ENCODE results near the gene FGF18. TPM values are rescaled to one million over a fixed set of nuclear protein-coding genes. Genes with fewer than 3 reads are reported as not detected.

Gene FGF18
- total RNA-seq, 1 experiment from 2014 or later: 0.94 TPM

DNA sequence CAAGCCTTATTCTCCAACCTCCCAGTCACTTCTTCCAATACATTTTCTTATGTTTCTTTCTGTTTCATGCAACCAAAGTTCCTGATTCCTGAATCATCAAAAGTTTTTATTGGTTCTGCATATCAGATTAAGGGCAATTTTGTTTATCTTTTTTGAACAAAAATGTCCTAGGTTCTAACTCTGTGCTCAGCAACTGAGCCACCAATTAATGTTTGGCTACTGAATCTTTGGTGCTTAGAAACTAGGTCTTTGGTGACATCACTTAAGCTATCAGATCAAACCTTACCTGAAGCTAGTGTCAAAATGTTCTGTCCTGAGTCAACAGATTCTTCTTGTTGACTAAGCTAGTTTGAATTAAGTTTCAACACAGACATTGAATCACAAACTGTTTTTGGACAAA is 56.1 kb downstream of the FGF18 start:
- Histone ChIP-seq H3K4ac (ENCODE audit: low read depth, low read length) (no peak overlapping the region), H3K79me2 (ENCODE audit: insufficient read depth, low read length) (no peaks in the 10 kb centered on the region), H3K56ac (ENCODE audit: insufficient read length, low read depth, low read length) (no peak overlapping the region), H3K14ac (ENCODE audit: insufficient read depth, low read length) (no peak overlapping the region), H3K23ac (ENCODE audit: insufficient read length, low read depth, low read length) (no peak overlapping the region), H4K5ac (ENCODE audit: insufficient read length, low read depth, low read length) (no peak overlapping the region), H2BK20ac (ENCODE audit: low read depth, low read length, poor library complexity, severe bottlenecking) (no peak overlapping the region), H3K79me1 (ENCODE audit: insufficient read depth, low read depth, low read length, poor library complexity, severe bottlenecking) (no peaks in the 10 kb centered on the region), H3K23me2 (ENCODE audit: insufficient read length, low read depth, low read length, poor library complexity, severe bottlenecking) (no peaks in the 10 kb centered on the region), H3K18ac (ENCODE audit: insufficient read length, low read depth, low read length) (no peak overlapping the region), H4K8ac (replicated peaks; ENCODE audit: insufficient read length, low read depth, low read length) (no peak overlapping the region), H2AK5ac (ENCODE audit: insufficient read length, low read length) (no peak overlapping the region), H2BK15ac (ENCODE audit: low read depth, low read length) (no peak overlapping the region), H2BK5ac (ENCODE audit: insufficient read length, low read length) (no peak overlapping the region), H3K9ac (ENCODE audit: extremely low read depth, insufficient read length, low read length) (no peak overlapping the region), H3T11ph (ENCODE audit: low read length) (no peak overlapping the region), H3K27ac (ENCODE audit: insufficient read length, low read depth, low read length) (no peak overlapping the region), H4K20me1 (ENCODE audit: control insufficient read depth, insufficient read depth, insufficient read length) (no peaks in the 10 kb centered on the region), H2BK12ac (ENCODE audit: insufficient read length, low read depth, low read length) (no peak overlapping the region), H2AFZ (ENCODE audit: low read length) (no peak overlapping the region), H2BK120ac (ENCODE audit: low read depth, low read length, poor library complexity, severe bottlenecking) (no peak overlapping the region), H4K91ac (ENCODE audit: insufficient read length, low read depth, low read length) (no peak overlapping the region), H3K27me3 (ENCODE audit: insufficient read depth, low read length) (no peaks in the 10 kb centered on the region), H3K9me3 (ENCODE audit: control insufficient read depth, low read depth, low read length) (no peaks in the 10 kb centered on the region), H3K4me2 (ENCODE audit: insufficient read depth, insufficient read length, low read length) (no peak overlapping the region), H3K4me1 (ENCODE audit: insufficient read depth, low read length) (peaks cover 2% of the 10 kb centered on the region; the same call in 1 of the 2 replicates)
- Mint-ChIP-seq H3K4me1 (peaks cover 0 to 9% of the 10 kb centered on the region in 2 experiments; a peak in 3 of 4 replicates), H3K27me3 (ENCODE audit: low read depth) (peaks cover 5% of the 10 kb centered on the region; the same call in 1 of the 2 replicates), H3K36me3 (ENCODE audit: insufficient read depth in 1 of 3, low read depth in 3 of 3) (no peaks in the 10 kb centered on the region; a peak in 1 of 7 replicates), H3K4me3 (no peak overlapping the region), H3K9me3 (no peaks in the 10 kb centered on the region), H3K27ac (no peak overlapping the region)
- TF ChIP-seq, protein P1, sequence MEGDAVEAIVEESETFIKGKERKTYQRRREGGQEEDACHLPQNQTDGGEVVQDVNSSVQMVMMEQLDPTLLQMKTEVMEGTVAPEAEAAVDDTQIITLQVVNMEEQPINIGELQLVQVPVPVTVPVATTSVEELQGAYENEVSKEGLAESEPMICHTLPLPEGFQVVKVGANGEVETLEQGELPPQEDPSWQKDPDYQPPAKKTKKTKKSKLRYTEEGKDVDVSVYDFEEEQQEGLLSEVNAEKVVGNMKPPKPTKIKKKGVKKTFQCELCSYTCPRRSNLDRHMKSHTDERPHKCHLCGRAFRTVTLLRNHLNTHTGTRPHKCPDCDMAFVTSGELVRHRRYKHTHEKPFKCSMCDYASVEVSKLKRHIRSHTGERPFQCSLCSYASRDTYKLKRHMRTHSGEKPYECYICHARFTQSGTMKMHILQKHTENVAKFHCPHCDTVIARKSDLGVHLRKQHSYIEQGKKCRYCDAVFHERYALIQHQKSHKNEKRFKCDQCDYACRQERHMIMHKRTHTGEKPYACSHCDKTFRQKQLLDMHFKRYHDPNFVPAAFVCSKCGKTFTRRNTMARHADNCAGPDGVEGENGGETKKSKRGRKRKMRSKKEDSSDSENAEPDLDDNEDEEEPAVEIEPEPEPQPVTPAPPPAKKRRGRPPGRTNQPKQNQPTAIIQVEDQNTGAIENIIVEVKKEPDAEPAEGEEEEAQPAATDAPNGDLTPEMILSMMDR (conservative IDR thresholded peaks at IDR 0.05): no peak
- DNase-seq: no peak
